Testis (tissue), 2 donors: ENCODE measurements around the gene ARPC4.

Experiments
- CTCF ChIP-seq, 3 experiments: fragments of 450-650 bp in 2 of 3; fragments of 200-600 bp in 1 of 3; sonication (generic) in 1 of 3; IDR thresholded peaks; one replicate each; pipeline ENCODE4 v1.5.1; 2016 to 2019; ENCODE audit warnings: antibody characterized with exemption in 3 of 3, mild to moderate bottlenecking in 2 of 3, moderate library complexity in 1 of 3
- POLR2A ChIP-seq: fragments of 450-650 bp; IDR thresholded peaks from one replicate; pipeline ENCODE4 v1.6.1; 2017; ENCODE audit warnings: antibody characterized with exemption, mild to moderate bottlenecking, moderate library complexity

DNA sequence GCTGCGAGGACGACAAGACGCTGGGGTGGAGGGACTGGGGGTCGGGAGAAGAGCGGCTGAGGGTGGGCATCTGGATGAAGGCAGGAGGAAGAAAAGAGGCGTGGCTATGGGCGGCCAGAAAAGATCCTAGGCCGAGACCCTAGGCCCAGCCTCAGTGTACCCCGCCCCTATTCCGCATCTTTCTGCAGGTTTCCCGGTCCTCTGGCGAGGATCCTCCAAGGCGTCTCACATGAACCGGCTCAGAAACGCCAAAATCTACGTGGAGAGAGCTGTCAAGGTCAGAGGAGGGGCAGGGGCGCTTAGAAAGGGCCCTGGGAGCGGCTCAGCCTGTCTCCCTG lies 17.5 kb downstream of the ARPC4 start:
- TF ChIP-seq CTCF (IDR thresholded peaks at IDR 0.05) (no peak), POLR2A (no peak)
